ENCODE data around the gene ALG12. TPM values are rescaled to one million over a fixed set of nuclear protein-coding genes. Genes with fewer than 3 reads are reported as not detected.

Gene ALG12
- polyA plus RNA-seq, 1 of the 3 experiments (the other 2 are of a cell fraction), result 9.9 TPM

DNA sequence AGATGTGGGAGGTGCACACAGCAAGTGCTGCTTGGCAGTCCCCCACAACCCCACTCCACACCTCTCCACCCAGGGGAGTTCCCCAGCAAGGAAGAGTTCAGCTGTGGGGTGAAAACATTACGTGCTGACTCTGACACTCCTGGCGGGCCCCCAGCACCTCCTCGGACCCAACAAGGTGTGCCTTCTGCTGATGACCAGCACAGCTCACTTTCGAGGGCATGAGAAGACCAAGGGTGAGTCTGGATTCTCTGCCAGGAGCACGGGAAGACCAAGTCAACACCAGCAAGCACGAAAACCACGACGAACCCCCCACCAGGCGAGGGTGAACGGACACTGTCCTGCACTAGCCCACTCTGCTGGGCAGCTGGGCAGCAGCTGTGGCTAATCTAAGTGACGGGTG lies 1.4 kb downstream of the ALG12 start:
- H3K79me2 ChIP-seq (ENCODE audit: insufficient read depth), result 0 out of 2 replicates have a peak, but pooled peaks cover 5% of the 10 kb centered on the region
- H4K20me1 ChIP-seq (ENCODE audit: insufficient read depth), result no peaks in the 10 kb centered on the region
- no peak overlapping the region for H3K27ac ChIP-seq (ENCODE audit: low read depth in 2 of 2, low read length in 1 of 2)
- WGBS (ENCODE audit: low lambda C conversion rate), result 100% methylated on average over 1 of the region's 11 CpGs
- no peak overlapping the region for H3K4me3 ChIP-seq (ENCODE audit: low read depth in 2 of 2, low read length in 1 of 2)
- H3K9me2 ChIP-seq, result no peaks in the 10 kb centered on the region
- no peaks in the 10 kb centered on the region for H3K9me3 ChIP-seq
- no peaks in the 10 kb centered on the region for H3K27me3 ChIP-seq (ENCODE audit: insufficient read depth)
- peaks cover 0 to 12% of the 10 kb centered on the region in 2 experiments; a peak in 2 of 4 replicates for H3K4me1 ChIP-seq (ENCODE audit: control insufficient read depth in 1 of 2, insufficient read depth in 2 of 2, low read depth in 1 of 2, low read length in 1 of 2)
- POLR2A ChIA-PET, result interaction anchor here (1.3 kb wide), 1 partner anchor 9 kb away, joined by 3 read pairs; no protein-coding TSS in a partner anchor
- no peak for DNase-seq
- H3F3A ChIP-seq (replicated peaks; ENCODE audit: insufficient read depth), result no peaks in the 10 kb centered on the region
- peak overlapping the region; percentile 96; the same call in 1 of the 2 replicates for H3K4me2 ChIP-seq
- H3K36me3 ChIP-seq (replicated peaks in 1 of 2; ENCODE audit: control insufficient read depth in 1 of 2, insufficient read depth in 2 of 2, low read length in 1 of 2), result peaks cover 3 to 25% of the 10 kb centered on the region in 2 experiments
- H2AFZ ChIP-seq (ENCODE audit: low read depth), result no peak overlapping the region
- H3K9ac ChIP-seq, result no peak overlapping the region
- TF ChIP-seq, protein P1, sequence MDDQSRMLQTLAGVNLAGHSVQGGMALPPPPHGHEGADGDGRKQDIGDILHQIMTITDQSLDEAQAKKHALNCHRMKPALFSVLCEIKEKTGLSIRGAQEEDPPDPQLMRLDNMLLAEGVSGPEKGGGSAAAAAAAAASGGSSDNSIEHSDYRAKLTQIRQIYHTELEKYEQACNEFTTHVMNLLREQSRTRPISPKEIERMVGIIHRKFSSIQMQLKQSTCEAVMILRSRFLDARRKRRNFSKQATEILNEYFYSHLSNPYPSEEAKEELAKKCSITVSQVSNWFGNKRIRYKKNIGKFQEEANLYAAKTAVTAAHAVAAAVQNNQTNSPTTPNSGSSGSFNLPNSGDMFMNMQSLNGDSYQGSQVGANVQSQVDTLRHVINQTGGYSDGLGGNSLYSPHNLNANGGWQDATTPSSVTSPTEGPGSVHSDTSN (IDR thresholded peaks at IDR 0.05), result no peak
- TF ChIP-seq RAD21 (IDR thresholded peaks at IDR 0.05; ENCODE audit: low read length) (no peak), CHD2 (IDR thresholded peaks at IDR 0.05; ENCODE audit: low read length, partially characterized antibody) (no peak), RXRA (IDR thresholded peaks at IDR 0.05; ENCODE audit: borderline replicate concordance, low read depth) (no peak), GATA2 (CRISPR knock-in tag; IDR thresholded peaks at IDR 0.05) (no peak), ZBTB33 (IDR thresholded peaks at IDR 0.05; ENCODE audit: borderline replicate concordance, low read depth) (no peak), RCOR1 (IDR thresholded peaks at IDR 0.05; ENCODE audit: low read length) (no peak), EZH2phosphoT487 (IDR thresholded peaks at IDR 0.05; ENCODE audit: borderline replicate concordance, low read depth) (no peak), NFIC (IDR thresholded peaks at IDR 0.05; ENCODE audit: borderline replicate concordance) (no peak), YY1 (IDR thresholded peaks at IDR 0.05; ENCODE audit: low read depth) (no peak), TCF12 (IDR thresholded peaks at IDR 0.05) (no peak), SIN3A (IDR thresholded peaks at IDR 0.05; ENCODE audit: borderline replicate concordance, low read depth, low read length) (no peak), FOSL2 (IDR thresholded peaks at IDR 0.05; ENCODE audit: borderline replicate concordance, low read depth) (no peak), GABPA (IDR thresholded peaks at IDR 0.05; ENCODE audit: low read depth) (no peak), IRF3 (IDR thresholded peaks at IDR 0.05; ENCODE audit: low read depth, low read length) (no peak), MEF2A (IDR thresholded peaks at IDR 0.05; ENCODE audit: borderline replicate concordance, low read depth) (no peak), FOXM1 (IDR thresholded peaks at IDR 0.05; ENCODE audit: low read depth) (no peak), EP300 (IDR thresholded peaks at IDR 0.05; ENCODE audit: borderline replicate concordance in 1 of 2, low read depth in 1 of 2, low read length in 1 of 2) (no peak)
- CTCF ChIA-PET, result interaction anchor here (1.0 to 2.2 kb wide), 2 partner anchors 11 to 14 kb away, joined by 3 to 12 read pairs; no protein-coding TSS in a partner anchor
